ENCODE data around the gene TOX2.

GRCh38 chr20:44093249-44093582 is 178.6 kb downstream of the TOX2 start:
- TF ChIP-seq GATA3 (IDR thresholded peaks at IDR 0.05; ENCODE audit: low read depth, low read length) (no peak), GATA2 (IDR thresholded peaks at IDR 0.05; ENCODE audit: low read depth, low read length) (no peak)
